Astrocyte of the cerebellum (primary cell): ENCODE measurements around the gene LZTS3.
"Not testable (repeated sequence)": the region's sequence is repeated elsewhere in the genome, so short reads cannot be mapped to it uniquely, and the experiment has no call there.

ENCODE experiments used
- DNase-seq: peaks from one replicate; pipeline ENCODE4 v3.0.0-alpha.2; 2011; ENCODE audit warnings: low read depth
- H3K4me3 ChIP-seq: 2 replicates; pipeline ENCODE4 v1.5.1; 2011; ENCODE audit warnings: mild to moderate bottlenecking, low read depth, low read length, moderate library complexity
- in situ Hi-C: cut with HindIII; loops from 2 replicates; pipeline ENCODE4 v1.10.0; 2017; ENCODE audit warnings: low sequenced_read_pairs
- TF ChIP-seq, protein P1 (sequence below): IDR thresholded peaks from 2 replicates; pipeline ENCODE4 v1.5.1; 2012; ENCODE audit warnings: low read length, low read depth, moderate library complexity, mild to moderate bottlenecking; ENCODE audit errors: missing control alignments

The LZTS3 gene

DNA sequence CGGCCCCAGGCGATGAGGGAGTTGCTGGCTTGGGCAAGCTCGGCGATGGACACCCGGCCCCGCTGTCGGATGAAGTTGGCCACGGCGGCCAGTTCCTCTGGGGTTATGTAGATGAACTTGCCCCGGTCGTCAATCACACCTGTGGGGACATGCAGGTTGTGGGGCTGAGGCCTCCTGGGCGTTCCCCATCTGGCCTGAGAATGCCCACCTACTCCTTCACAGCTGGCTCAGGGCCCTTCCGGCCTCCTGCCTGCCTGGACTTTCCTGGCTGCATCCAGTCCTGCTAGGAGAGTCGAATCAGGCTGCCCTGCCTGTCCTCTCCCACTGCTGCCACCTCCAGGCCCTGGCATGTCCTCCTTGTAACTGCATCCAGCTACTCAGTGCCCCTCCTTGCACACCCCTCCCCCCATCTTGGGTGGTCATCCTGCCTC lies 17.3 kb upstream of the LZTS3 start:
- H3K4me3 ChIP-seq = no peak overlapping the region

DNA sequence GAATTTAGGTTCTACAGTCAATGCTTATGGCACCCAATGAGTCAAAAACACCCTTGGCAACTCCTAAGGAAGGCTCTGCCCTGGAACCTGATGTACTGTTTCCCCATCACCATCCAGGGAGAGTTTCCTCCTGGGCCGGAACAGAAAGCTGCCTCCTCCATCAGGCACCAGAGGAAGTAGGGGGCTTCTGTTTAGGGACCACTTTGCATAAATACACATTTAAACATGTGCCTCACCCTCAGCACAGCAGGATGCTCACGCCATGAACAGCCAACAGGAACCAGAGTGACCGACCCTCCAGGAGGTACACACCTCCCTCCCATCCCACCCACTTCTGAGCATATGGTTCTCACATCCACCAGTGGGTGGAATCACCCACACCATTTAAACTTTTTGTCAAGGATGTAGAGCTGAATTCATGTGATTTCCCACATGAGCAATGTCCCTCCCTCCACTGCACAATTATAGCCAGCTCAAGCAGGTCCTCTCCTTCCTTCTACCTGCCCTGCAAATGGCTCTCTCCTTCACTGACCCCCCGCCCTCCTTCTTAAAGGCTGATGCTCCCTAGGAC lies 16.3 kb upstream of the LZTS3 start:
- in situ Hi-C loops = no loop called here
- H3K4me3 ChIP-seq = no peak overlapping the region
- no peak for DNase-seq
- TF ChIP-seq, protein P1, sequence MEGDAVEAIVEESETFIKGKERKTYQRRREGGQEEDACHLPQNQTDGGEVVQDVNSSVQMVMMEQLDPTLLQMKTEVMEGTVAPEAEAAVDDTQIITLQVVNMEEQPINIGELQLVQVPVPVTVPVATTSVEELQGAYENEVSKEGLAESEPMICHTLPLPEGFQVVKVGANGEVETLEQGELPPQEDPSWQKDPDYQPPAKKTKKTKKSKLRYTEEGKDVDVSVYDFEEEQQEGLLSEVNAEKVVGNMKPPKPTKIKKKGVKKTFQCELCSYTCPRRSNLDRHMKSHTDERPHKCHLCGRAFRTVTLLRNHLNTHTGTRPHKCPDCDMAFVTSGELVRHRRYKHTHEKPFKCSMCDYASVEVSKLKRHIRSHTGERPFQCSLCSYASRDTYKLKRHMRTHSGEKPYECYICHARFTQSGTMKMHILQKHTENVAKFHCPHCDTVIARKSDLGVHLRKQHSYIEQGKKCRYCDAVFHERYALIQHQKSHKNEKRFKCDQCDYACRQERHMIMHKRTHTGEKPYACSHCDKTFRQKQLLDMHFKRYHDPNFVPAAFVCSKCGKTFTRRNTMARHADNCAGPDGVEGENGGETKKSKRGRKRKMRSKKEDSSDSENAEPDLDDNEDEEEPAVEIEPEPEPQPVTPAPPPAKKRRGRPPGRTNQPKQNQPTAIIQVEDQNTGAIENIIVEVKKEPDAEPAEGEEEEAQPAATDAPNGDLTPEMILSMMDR = no peak

More for the DNA sequence above, 17.3 kb upstream of the LZTS3 start:
- TF ChIP-seq, protein P1 = no peak
- in situ Hi-C loops = no loop called here
- no peak for DNase-seq

DNA sequence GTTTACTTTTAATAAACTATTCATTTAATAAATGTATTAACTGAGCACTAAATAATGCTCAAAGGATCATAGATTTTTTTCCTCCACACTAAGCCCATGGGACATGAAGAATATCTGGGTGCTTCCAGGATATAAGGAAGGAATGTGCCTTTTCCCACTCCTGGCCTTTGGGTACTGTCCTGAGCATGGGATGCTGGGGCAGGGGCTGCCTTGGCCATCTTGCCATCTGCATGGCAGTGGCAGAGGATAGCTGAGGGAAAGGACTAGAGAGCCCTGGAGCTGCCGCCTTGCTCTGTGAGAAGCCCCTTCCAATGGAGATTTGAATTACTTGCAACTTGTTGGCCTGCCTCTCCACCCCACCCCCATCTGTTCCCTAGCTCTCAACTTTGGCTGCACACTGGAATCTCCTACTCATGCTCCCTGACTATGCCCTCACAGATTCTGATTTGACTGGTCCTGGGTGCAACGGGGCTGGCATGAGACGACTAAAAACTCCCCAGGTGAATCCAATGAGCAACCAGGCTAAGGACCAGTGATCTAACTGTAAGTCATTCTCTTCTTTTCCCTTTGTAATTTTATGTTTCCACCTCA lies 15.6 kb upstream of the LZTS3 start:
- in situ Hi-C loops = no loop called here
- TF ChIP-seq, protein P1 = no peak
- no peak for DNase-seq
- no peak overlapping the region for H3K4me3 ChIP-seq

DNA sequence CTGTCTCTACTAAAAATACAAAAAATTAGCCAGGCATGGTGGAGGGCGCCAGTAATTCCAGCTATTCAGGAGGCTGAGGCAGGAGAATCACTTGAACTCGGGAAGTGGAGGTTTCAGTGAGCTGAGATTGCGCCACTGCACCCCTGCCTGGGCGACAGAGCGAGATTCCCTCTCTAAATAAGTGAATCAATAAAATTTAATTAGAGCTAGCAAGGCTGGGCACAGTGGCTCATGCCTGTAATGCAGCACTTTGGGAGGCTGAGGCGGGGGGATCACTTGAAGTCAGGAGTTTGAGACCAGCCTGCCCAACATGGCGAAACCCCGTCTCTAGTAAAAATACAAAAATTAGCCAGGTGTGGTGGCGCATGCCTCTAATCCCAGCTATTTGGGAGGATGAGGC lies 14.5 kb upstream of the LZTS3 start:
- in situ Hi-C loops, DNase-seq, H3K4me3 ChIP-seq: not testable (repeated sequence)

DNA sequence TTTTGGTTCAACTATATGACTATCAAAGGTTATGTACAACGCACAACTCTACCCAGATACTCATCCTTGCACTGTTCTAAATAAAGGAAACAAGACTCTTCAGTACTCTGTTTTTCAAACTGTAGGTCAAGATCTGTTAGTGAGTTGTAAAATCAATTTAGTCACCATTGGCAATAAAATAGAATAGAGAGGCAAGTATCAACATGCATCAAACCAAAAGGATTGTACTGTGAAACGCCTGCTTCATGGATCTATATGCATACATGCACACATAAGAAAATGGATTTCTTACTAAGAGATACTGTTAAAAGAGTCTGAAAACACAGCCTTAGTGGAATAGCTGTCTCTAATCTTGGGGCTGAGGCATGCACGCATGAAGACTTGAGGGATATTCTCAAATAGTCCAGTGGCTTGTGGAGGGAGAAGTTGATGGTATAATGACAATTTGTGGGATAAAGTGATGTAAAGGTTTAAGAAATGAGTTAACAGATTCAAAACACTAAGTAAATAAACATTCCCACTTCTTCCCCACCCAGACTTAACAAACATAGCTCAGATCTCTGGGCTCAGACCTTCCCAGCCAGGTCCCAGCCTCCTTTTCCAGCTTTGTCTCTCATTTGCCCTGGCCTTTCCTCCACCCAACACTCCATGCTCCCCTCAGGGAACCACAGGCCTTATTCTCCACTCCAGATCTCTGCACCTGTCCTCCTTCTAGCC lies 10.7 kb upstream of the LZTS3 start:
- no peak overlapping the region for H3K4me3 ChIP-seq
- no peak for DNase-seq
- TF ChIP-seq, protein P1 = no peak
- in situ Hi-C loops = no loop called here

DNA sequence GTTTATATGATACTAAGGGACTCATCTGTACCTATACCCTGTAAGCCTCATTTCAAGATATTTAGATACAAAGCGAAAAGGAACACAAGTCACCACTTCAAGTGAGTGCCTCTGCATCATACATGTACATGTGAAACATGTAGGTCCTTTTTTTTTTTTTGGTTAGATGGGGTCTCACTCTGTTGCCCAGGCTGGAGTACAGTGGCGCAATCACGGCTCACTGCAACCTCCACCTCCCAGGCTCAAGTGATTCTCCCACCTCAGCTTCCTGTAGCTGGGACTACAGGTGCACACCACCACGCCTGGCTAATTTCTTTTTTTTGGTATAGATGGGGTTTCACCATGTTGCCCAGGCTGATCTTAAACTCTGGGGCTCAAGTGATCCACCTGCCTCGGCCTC lies 9.1 kb upstream of the LZTS3 start:
- in situ Hi-C loops, DNase-seq, H3K4me3 ChIP-seq: not testable (repeated sequence)

DNA sequence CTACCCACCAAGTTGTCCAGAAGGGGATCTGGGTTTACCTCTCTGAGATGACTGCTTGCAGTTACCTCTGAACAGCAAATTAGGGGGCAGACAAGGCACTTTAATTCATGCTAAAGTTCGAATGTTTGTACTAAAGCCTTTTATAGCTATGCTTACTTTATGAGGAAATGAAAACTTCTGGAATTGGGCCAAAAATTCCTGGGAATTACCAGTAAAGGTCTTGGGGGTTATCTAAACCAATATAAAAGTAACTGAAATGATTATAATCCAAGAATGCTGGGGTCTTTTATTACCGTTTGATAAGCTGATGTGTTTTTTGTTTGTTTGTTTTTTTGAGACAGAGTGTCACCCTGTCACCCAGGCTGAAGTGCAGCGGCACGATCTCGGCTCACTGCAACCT lies 7.9 kb upstream of the LZTS3 start:
- TF ChIP-seq, protein P1 = no peak
- in situ Hi-C loops = no loop called here
- no peak for DNase-seq
- H3K4me3 ChIP-seq = no peak overlapping the region
